Measurements from ENCODE around the gene FHL3. TPM values are rescaled to one million over a fixed set of nuclear protein-coding genes. Genes with fewer than 3 reads are reported as not detected.
A peak's percentile ranks its signal among the peaks of the same experiment; 100 is the strongest.

Gene FHL3
- total RNA-seq, 1 donor from 2014 or later: 14.2 TPM

GRCh38 chr1:38046884-38047602 lies 41.7 kb upstream of the FHL3 start:
- no peak for TF ChIP-seq CTCF (conservative IDR thresholded peaks at IDR 0.05; ENCODE audit: low read depth, low read length)
- no peak for DNase-seq (ENCODE audit: low read depth)
- H3K4me3 ChIP-seq (ENCODE audit: low read depth, low read length): peak overlapping the region; percentile 50

DNA sequence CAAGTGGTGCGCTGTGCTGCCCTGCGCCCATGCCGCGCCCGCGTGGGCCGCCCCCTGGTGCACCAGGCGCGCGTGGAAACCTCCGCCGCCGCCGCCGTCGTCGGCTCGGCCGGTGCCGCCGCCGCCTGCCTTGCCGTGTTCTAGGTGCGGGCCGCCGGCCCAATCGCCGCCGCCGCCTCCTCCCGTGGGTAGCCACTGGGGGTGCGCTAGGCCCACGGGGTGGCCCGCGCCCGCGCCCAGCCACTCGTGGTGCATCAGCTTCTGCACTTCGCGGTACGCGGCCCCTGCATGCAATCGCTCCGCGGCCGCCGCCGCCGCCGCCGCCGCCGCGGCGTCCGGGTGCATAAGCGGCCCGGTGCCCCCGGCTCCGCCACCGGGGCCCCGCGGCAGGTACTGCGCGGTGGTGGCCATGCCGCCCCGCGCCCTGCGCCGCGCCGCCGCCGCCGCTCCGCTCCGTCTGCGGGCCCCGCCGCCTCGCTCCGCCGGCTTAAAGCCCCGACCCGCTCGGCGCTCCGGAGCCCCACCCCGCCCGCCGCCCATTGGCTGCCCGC lies 41.1 kb upstream of the FHL3 start, which contains the start of gene POU3F1:
POU3F1 (minus strand) TSS at position 461 of the 551 bp plus-strand sequence; CDS start at position 411, 50 bp downstream.
- TF ChIP-seq CTCF (conservative IDR thresholded peaks at IDR 0.05; ENCODE audit: low read depth, low read length): no peak
- peak within 1 kb of the TSS; percentile 50 for H3K4me3 ChIP-seq (ENCODE audit: low read depth, low read length)
- no peak for DNase-seq (ENCODE audit: low read depth)

DNA sequence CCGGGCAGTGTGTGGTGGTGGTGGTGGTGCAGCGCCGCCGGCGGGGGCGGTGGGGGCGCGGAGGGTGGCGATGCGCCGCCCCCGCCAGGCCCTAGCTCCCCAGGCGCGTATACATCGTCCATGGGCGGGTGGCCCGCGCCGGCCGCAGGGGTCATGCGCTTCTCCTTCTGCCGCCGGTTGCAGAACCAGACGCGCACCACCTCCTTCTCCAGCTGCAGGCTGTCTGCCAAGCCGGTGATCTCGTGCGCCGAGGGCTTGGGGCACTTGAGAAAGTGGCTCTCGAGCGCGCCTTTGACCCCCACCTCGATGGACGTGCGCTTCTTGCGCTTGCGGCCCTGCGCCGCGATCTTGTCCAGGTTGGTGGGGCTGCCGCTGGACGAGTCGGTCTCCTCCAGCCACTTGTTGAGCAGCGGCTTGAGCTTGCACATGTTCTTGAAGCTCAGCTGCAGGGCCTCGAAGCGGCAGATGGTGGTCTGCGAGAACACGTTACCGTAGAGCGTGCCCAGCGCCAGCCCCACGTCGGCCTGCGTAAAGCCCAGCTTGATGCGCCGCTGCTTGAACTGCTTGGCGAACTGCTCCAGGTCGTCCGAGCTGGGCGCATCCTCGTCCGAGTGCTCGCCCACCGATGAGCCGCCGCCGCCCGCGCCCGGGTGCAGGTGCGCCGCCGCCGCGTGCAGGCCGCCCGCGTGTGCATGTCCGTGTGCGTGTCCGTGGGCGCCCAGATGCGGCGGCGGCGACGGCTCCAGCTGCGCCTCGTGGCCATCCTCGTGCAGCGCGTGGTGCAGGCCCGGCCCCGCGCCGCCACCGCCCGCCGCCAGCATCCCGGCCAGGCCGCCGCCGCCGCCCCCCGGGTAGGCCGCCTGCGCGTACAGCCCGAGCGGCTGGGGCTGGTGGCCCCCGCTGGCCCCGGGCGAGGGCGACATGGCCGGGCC lies 40.4 kb upstream of the FHL3 start:
- no peak overlapping the region for H3K4me3 ChIP-seq (ENCODE audit: low read depth, low read length)
- TF ChIP-seq CTCF (conservative IDR thresholded peaks at IDR 0.05; ENCODE audit: low read depth, low read length): no peak
- DNase-seq (ENCODE audit: low read depth): no peak

GRCh38 chr1:38044221-38045215 lies 39.2 kb upstream of the FHL3 start:
- DNase-seq (ENCODE audit: low read depth): no peak
- TF ChIP-seq CTCF (conservative IDR thresholded peaks at IDR 0.05; ENCODE audit: low read depth, low read length): no peak
- H3K4me3 ChIP-seq (ENCODE audit: low read depth, low read length): peak overlapping the region; percentile 21

GRCh38 chr1:38043036-38043747 lies 37.9 kb upstream of the FHL3 start:
- no peak for DNase-seq (ENCODE audit: low read depth)
- H3K4me3 ChIP-seq (ENCODE audit: low read depth, low read length): no peak overlapping the region

More at GRCh38 chr1:38043036-38043747, 37.9 kb upstream of the FHL3 start:
- TF ChIP-seq CTCF (conservative IDR thresholded peaks at IDR 0.05; ENCODE audit: low read depth, low read length): no peak
